WTC11 (cell line): Measurements from ENCODE around the gene PRDM5.

Experiments
- CTCF ChIP-seq: fragments of 200-600 bp; IDR thresholded peaks from 2 replicates; pipeline ENCODE4 v1.8.0; 2022; ENCODE audit warnings: antibody characterized with exemption
- E2F1 ChIP-seq: sonication (generic); formaldehyde crosslinking; IDR thresholded peaks from 2 replicates; pipeline ENCODE4 v1.8.0; 2022; ENCODE audit warnings: mild to moderate bottlenecking, missing genetic modification reagents
- FOXP4 ChIP-seq: sonication (generic); formaldehyde crosslinking; IDR thresholded peaks from 2 replicates; pipeline ENCODE4 v1.8.0; 2022; ENCODE audit warnings: mild to moderate bottlenecking, missing genetic modification reagents
- ZNF317 ChIP-seq: sonication (generic); formaldehyde crosslinking; IDR thresholded peaks from 2 replicates; pipeline ENCODE4 v1.8.1; 2023; ENCODE audit warnings: low read depth, mild to moderate bottlenecking, moderate library complexity, missing genetic modification reagents, borderline replicate concordance

- TF ChIP-seq CTCF (no peak), ZNF317 (CRISPR knock-in tag) (no peak), E2F1 (CRISPR knock-in tag) (no peak), FOXP4 (CRISPR knock-in tag) (no peak)
Observed at GRCh38 chr4:120924931-120925330, 2.4 kb upstream of the PRDM5 start.
